Kidney tubule cell (primary cell): ENCODE data around the gene SLC9A5.

Source experiments
- DNase-seq: peaks from one replicate; pipeline ENCODE4 v3.0.0-alpha.2; 2018; ENCODE audit warnings: low spot score

SLC9A5 gene

GRCh38 chr16:67256701-67257230, 8.0 kb downstream of the SLC9A5 start:
- no peak for DNase-seq

GRCh38 chr16:67257486-67258160, 8.8 kb downstream of the SLC9A5 start:
- DNase-seq, result no peak

- no peak for DNase-seq
These were observed 9.5 kb downstream of the SLC9A5 start for GRCh38 chr16:67258161-67258835.

DNA sequence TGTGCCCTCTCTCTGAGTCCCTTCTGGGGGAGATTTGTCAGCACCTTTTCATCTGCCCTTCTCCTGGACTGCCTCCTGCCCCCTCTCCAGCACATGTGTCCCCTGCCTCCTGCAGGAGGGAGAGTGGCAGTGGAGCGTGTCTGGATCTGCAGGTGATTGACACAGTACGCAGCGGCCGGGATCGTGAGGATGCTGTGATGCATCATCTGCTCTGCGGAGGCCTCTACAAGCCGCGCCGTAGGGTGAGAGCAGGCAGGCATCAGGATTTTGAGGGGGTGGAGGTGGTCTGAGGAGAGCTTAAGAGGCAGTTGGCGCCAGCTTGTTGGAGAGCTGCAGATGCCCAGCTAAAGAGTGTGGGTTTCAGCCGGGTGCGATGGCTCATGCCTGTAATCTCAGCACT, 10.9 kb downstream of the SLC9A5 start:
- DNase-seq, result no peak

DNA sequence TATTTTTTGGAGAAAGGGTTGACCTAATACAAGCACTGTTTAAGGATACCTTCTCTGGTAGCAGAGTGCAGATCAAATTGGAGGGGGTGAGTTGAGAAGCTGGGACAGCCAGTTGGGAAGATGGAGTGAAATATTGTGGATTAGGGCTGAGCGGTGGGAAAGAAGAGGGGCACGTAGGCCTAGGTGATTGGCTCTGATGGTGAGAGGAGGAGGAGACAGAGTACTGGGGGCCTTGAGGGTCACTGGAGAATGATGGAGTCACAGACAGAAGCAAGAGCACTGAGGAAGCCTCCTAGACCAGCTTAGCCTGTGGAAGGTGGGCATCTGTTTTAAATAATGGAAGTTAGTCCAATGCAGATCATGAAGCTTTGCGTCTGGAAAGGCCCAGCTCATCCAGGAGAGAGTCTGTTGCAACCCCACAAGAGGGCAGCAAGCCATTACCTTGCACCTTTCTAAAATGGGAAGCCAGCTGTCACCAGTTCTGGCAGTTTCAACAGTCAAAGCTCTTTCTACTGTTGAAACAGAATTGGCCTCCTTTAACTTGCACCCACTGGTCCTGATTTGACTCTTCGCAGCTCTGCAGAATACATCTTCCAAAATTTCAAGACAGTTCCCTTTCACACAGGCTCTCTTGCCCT, 11.8 kb downstream of the SLC9A5 start:
- peak; percentile 67 for DNase-seq

DNA sequence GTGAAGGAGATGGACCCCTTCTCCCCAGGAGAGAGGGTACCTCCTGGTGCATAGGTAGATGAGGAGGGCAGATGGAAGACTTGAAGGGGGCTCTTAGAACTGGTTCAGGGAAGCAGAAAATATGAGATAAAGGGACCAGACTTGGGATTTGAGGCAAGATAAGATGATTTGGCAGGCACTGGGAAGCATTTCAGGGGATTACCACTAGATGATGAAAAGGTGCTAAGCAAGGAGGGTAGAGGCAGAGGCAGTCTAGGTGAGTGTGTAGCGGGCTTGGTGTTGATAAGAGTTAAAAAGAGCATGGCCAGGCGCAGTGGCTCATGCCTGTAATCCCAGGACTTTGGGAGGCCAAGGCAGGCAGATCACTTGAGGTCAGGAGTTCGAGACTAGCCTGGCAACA, 14.4 kb downstream of the SLC9A5 start:
- no peak for DNase-seq

DNA sequence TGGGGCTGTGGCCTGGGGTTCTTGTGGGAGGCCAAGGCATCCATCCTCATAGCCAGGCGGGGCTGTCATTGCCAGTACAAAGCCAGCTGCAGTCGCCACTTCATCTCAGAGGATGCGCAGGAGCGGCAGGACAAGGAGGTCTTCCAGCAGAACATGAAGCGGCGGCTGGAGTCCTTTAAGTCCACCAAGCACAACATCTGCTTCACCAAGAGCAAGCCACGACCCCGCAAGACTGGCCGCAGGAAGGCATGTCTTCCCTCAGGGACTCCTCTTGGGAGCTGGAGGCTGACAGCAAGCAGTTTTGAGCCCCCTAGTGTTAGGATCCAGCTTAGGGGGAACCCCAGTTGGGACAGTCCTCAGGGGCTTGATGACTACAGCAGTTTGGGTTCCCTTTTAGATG, 15.5 kb downstream of the SLC9A5 start:
- DNase-seq, result no peak

DNA sequence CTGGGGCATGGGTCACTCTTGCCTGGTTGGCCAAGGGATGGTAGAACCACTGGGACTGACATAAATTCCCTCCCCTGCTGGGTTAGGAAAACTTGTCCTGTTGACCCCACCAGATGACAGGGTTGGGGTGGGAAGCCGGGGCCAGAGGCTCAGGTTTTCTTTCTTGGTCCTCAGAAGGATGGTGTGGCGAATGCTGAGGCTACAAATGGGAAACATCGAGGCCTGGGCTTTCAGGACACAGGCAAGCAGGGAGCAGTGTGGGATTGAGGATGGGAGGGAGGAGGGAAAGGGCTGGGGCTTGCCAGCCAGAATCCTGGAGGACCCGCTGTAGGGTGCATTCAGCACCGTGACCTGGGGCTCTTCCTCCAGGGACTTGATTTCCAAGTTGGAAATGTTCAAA, 16.1 kb downstream of the SLC9A5 start:
- DNase-seq, result no peak

GRCh38 chr16:67265834-67266233, 17.1 kb downstream of the SLC9A5 start:
- no peak for DNase-seq

DNA sequence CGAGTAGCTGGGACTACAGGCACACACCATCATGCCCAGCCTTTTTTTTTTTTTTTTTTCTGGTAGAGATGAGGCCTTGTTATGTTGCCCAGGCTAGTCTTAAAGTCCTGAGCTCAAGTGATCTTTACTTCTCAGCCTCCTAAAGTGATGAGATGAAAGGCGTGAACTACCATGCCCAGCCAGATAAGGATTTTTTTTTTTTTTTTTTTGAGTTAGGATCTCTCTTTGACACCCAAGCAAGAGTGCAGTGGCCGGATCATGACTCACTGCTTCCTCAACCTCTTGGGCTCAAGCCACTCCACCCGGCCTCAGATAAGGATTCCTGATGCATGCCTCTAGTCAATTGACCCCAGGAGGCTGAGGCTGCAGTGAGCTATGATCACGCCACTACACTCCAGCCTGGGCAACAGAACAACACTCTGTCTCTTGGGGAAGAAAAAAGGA, 19.4 kb downstream of the SLC9A5 start:
- DNase-seq, result peak; percentile 92

DNA sequence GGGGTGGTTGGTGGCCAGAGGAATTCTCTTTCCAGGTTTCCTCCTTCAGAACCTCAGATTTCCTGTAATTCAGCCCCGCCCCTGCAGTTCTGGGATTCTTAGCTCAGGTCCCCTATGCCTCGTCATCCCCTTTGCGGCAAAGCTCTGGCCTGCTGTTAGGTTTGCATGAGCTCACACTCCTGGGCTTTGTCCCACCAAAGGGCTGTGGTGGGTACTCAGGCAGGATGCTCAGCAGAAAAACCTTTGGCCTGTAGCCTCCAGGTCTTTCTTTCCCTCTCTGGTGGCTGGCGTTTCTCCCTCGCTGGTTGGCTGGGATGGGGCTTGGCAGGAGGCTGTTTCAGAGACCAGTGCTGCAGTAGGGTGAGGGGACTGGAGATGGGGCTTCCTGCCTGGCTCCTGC, 21.0 kb downstream of the SLC9A5 start:
- DNase-seq, result peak; percentile 56

DNA sequence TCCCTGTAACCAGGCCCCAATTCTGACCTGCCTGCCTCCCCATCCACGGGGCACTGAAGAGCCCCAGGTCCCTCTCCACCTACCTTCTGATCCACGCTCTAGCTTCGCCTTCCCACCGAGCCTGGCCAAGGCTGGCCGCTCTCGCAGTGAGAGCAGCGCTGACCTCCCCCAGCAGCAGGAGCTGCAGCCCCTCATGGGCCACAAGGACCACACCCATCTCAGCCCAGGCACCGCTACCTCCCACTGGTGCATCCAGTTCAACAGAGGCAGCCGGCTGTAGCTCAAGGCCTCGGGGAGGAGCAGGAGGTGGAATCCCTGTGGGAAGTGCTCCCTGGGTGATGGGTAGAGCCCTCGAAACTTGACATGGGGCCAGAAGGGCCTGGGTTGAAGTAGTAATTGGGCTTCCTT, 22.2 kb downstream of the SLC9A5 start:
- no peak for DNase-seq

DNA sequence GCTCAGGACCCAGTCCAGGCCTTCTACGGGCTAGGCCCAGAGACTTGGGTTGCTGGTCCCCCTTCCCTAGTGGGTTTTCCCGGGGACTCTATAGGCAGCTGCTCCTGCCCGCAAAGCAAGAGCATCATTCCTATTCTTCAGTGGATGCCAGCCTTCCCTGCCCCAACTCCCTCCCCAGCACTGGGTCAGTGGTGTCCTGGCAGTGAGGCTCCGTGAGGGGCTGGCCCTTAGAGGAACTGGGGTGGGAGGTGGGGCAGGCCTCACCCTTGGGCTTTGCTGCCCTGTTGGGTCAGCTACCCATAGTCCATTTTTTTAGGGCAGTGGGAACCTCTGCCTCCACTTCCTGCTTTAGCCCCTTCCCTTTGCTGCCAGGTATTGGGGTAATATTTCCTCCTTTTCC, 22.7 kb downstream of the SLC9A5 start:
- DNase-seq, result no peak

- DNase-seq, result no peak
These were observed 26.5 kb downstream of the SLC9A5 start for GRCh38 chr16:67275321-67275720.

GRCh38 chr16:67277294-67277998, 28.7 kb downstream of the SLC9A5 start:
- peak; percentile 99 for DNase-seq

GRCh38 chr16:67277999-67278772, 29.4 kb downstream of the SLC9A5 start:
- peak; percentile 81 for DNase-seq

GRCh38 chr16:67278773-67279295, 30.1 kb downstream of the SLC9A5 start:
- DNase-seq, result peak; percentile 16

DNA sequence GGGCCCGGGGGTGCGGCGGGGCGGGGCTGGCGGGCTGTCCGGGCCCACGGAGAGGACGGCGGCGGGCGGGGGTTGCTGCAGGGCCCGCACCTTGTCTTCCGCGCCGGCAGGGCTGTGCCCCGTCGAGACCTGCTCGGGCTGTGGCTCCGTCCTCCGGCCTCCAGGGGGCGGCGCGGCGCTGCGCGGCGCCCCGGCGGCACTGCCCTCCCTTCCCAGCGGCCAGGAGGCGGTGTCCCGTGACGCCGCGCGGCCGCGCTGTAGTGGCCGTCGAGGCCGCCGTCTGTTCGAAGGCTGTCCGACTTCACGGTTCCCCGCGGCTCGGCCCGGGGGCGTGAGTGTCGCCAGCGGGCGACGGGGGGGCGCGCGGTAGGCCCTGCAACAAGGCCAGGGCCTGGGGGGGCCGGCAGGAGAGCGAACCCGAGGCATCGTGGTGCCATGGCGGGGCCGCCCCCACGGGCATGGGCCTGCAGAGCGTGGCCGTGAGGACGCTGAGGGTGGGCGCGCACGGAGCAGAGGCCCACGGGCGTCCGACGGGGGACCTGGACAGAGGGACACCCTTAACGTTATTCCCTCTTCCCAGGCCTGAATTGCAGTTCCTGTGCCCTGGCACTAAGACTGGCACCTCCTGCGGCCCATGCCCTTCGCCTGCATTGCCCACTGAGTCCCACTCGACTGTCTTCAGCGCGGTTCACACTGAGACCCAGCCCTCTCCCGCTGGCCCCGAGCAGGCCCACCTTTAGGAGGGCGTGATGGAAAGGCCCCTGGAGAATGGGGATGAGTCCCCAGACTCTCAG, 30.7 kb downstream of the SLC9A5 start, which contains the start of gene PLEKHG4:
PLEKHG4 (plus strand) TSS at position 237 of the 794 bp plus-strand sequence; CDS start at position 750, 513 bp downstream.
- peak; percentile 76 for DNase-seq

GRCh38 chr16:67280090-67281015, 31.6 kb downstream of the SLC9A5 start:
- no peak for DNase-seq
